NCI-H1105 (cell line): ENCODE results near the gene SLC35B1.
"Not testable (repeated sequence)": the region's sequence is repeated elsewhere in the genome, so short reads cannot be mapped to it uniquely, and the experiment has no call there.

Experiments
- DNase-seq: peaks from one replicate; lab custom pipeline; 2025; lab: John Stamatoyannopoulos, UW

SLC35B1 gene

DNA sequence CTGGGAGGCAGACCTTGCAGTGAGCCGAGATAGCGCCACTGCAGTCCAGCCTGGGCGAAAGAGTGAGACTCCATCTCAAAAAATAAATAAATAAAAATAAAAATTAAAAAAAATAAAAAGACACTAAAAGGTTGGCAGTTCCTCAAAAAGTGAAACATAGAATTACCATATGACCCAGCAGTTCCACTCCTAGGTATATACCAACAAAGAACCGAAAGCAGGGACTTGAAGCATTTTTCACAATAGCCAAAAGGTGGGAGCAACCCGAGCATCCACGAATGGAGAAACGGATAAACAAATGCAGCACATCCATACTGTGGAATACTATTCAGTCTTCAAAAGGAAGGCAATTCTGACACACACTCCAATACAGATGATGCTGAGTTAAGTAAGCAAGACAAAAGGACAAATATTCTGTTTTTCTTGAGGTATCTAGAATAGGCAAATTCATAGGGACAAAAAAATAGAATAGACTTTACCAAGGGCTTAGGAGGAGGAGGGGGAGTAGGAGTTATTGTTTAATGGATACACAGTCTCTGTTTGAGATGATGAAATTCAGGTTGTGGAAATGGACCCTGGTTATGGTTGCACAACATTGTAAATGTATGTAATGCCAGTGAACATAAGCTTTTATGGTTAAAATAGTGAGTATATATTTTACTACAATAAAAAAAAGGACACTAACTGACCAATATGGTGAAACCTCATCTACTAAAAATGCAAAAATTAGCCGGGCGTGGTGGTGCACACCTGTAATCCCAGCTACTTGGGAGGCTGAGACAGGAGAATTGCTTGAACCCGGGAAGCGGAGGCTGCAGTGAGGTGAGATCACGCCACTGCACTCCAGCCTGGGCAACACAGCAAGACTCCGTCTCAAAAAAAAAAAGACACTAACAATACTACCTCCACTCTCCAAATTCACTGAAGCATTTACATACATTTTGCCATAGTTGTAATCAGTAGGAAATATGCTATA lies 27.0 kb upstream of the SLC35B1 start:
- DNase-seq = no peak

- no peak for DNase-seq
These were observed 23.7 kb upstream of the SLC35B1 start for GRCh38 chr17:49731435-49731831.

GRCh38 chr17:49730785-49731434 lies 23.1 kb upstream of the SLC35B1 start:
- no peak for DNase-seq

DNA sequence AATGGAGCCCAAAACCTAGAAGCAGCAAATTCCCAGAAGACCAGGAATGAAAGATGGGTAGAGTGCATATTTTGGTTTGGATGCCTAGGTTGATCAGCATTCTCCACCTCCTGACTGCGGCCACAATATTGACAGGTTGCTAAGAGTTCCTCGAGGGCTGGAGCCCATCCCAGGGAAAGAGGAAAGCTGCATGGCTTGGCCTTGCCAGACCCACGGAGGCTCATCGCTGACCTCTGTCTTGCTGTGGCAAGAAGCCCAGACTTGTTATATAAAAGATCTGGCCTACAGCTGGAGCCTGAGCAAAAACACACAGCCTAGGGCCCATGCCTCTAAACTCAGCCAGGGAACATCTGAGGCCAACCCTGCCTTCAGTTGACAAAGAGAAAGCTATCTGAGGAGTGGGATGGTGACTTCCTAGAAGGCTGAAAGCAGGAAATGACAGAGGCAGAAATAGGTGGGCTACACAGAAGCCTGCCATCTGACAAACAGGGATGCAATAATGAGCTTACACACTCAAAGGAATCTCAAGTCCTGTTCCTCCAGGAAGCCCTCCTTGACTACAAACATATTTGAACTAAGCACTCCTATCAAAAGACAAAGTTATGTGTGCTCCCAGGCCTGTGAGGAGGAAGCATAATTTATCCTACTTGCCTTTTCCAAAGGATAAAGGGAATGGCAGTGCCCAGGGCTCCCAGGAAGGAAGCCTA lies 22.5 kb upstream of the SLC35B1 start:
- no peak for DNase-seq

GRCh38 chr17:49729069-49729468 lies 21.3 kb upstream of the SLC35B1 start:
- DNase-seq = no peak

DNA sequence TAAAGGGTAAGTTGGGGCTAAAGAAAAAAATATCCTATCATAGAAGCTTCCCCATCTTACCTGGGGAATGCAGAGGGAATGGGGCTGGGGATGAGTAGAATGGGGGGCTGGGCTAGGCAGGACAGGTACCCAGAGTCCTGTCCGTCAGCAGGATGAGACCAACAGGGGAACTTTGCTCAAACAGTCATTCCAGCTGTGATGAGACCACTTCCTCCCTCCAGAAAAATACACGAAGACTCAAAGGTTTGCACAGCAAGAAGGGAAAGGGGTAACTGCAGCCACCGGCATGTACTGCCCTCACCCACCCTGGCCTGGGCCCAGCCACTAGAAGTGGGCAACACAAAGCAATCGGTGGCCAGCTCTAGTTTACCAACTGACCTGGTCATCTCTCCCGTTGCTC lies 20.7 kb upstream of the SLC35B1 start:
- no peak for DNase-seq

- no peak for DNase-seq
These were observed 19.6 kb upstream of the SLC35B1 start for GRCh38 chr17:49727380-49727779.

DNA sequence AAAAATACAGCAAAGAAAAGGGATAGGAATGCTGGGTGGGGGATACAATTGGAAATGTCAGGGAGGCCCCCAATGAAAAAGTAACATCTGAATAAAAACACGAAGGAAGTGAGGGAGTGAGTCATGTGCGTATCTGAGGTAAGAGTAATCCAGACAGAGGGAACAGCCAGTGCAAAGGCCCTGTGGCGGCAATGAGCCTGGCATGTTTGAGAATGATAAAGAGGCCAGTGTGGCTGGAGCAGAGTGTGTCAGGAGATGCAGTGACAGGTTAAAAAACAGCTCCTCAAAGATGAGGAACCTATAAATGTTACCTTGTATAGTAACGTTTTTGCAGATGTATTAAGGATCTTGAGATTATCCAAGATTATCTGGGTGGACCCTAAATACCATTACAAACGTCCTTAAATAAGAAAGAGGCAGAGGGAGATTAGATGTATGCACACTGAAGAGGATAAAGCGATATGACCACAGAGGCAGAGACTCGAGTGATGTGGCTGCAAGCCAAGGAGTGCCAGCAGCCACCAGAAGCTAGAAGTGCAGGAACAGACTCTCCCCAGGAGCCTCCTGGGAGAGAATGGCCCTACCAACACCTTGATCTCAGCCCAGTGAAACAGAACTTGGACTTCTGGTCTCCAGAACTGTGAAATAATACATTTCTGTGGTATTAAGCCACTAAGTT lies 17.8 kb upstream of the SLC35B1 start:
- DNase-seq = no peak

GRCh38 chr17:49724552-49724951 lies 16.8 kb upstream of the SLC35B1 start:
- DNase-seq = not testable (repeated sequence)

- DNase-seq = no peak
These were observed 15.7 kb upstream of the SLC35B1 start for GRCh38 chr17:49723423-49723822.

DNA sequence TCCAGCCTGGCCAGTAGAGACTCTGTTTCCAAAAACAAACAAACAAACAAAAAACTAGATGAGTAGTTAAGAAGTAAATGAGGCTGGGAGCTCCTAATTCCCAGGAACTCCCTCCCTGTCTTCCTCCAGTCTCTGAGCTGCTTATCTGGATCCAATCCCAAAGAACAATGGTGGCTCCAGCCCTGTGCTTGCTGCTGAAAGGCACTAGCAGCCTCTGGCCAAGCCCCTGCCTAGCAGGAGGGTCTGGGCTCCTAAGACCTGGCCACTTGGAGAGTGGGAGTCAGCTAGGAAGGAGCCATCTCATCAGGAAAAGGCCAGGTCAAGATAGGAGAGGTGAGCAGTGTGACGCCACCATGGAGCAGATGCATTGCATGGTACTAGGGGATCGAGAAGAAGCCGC lies 14.3 kb upstream of the SLC35B1 start:
- no peak for DNase-seq

GRCh38 chr17:49717371-49717861 lies 9.7 kb upstream of the SLC35B1 start:
- DNase-seq = no peak

DNA sequence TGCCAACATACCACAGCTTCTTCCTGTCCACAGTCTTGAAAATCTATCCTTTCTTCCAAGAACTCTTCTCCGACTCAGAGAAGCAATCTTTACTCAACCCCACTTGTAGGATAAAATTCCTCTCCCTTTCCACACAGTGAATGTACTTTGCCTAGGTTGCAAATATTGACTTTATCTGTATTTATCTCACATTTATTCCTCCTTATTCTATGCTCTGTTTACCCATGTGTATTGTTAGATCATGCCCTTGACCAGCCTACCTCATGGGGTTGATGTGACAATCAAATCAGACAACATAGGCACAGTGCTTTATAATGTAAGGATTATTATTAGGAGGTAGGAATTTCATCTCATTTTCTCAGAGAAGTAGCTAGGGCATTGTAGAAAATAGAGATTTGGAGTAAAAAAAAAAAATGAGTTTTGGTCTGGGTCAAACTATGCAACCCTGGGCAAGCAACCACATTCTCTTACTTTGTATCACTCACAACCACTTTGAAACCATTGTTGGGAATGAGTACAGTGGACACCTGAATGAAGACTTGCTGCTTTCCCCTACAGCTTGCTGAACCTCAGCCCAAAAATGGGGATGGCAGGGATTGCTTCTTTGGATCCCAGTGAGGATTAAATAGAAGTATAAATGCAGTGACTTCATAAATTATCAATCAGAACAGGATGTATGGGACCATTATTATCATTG lies 9.1 kb upstream of the SLC35B1 start:
- DNase-seq = no peak

DNA sequence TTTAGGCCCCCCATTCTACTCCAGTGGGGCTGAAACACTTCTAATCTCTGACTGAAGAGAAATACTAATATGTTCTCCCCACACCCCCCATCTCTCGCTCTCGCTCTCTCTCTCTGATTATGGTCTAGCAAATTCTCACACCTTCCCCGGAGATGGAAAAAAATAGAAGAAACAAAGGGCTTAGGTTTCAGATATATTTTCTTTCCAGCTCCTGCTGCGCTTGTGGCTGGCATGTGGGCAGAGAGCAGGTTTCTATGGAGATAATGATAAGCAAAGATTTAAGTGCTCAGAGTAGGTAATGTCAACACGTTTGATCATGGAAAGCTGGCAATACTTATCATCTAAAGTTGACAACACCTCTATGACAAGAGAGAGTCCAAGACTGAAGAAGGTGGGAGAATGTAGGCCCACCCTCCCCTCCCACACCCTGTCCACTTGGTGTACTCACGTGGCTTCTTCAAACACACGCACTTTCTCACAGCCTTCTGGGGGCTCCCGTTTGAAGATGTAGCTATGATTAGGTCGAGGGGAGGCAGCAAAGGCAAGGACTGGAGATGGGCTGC lies 8.0 kb upstream of the SLC35B1 start:
- no peak for DNase-seq

DNA sequence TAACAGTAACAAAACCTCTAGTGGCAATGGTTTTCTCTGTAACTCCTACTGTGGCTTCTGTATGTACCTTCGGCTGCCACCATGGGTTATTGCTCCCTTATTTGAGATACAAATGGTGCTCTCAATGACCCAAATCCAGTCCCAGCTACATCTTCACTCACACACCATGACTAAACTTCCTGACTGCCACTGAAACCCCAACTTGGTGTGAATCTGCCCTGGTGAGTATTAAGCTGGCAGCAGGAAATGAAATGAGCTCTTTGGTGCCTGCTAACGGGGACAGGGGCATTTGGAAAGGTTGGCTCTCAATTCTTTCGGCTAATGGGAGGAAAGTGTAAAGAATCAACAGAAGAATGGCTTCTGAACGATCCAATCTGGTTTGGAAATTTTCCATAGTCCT lies 7.5 kb upstream of the SLC35B1 start:
- no peak for DNase-seq

DNA sequence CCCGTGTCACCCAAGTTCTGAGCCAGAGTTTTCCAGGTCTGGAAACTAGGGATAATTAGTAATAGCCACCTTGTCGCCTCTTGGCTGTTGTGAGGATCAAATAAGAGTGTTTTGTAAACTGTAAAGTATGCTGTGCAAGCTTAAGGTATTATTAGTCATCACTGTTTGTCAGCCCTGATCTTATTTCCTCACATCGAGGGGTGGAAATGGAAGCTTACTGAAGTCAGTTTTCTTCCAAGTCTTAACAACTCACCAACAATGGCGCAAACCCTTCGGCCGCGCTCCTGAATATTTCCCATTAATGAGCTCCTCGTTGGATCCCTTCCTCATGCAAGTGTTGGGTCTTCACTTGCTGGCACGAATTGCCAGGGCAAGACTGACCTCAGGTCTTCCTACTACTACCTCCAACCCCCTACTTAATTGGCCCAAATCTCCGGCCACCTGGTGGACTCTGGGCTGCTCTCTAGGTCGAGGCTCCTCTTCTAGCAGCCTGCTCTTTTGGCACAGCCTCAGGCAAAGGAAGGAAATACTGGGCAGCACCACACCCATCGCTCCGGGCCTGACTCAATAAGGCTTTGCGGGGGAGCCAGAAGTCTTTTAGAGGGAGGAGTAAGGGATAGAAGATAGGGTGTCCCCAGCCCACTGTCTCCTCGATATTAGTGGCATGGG lies 885 bp upstream of the SLC35B1 start:
- DNase-seq = no peak

GRCh38 chr17:49707246-49707607 lies 537 bp downstream of the SLC35B1 start:
- no peak for DNase-seq

DNA sequence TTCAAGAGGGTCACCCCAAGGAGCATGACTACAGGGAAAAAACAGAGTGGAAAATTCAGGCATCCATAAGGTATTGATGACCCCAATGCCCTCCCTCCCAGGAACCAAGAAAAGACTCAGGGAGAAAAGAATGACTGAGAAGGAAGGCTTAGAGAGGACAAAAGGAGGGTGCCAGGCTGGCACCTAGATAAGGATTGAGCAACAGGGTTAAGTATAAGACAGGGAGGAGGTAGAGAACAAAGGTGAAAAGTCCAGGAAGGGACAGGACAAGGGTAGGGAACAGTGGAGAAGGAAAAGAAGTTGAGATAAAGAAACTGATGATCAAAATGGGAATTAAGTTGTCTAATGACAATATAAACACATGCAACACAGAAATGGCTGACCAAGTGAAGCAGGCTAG lies 2.5 kb downstream of the SLC35B1 start:
- no peak for DNase-seq

DNA sequence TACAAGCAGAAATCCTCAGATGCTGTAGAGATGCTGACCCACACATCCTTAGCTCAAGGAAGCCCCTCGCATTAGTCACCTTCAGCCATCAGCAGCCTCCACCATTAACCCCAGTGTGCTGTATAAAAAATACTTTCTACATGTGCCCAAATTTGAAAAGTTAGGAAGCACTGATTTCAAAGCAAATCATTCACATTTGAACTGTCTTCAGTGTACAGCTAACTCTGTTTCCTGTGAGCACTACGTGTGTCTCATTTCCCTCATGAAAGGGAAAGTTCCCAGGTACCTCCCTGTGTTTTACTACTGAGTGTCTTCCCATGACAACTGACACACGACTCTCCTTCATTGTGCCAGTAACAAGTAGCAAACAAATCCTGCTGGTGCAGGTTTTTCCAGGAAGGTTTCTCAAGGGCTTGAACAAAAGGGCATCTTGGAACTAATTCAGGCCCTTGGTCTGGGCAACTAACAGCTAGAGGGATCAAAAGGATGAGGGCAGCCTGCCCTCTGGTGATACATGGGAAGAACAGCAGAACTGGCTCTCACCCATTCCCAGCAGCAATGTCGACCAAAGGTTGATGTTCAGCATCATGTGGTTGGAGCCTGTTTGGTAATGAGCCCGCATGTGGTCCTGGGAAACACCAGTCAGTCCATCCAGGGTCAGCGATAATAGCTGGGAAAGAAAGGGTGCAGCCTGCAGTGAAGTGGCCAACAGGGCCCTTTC lies 4.0 kb downstream of the SLC35B1 start:
- no peak for DNase-seq

GRCh38 chr17:49700960-49701359 lies 6.8 kb downstream of the SLC35B1 start:
- no peak for DNase-seq
